K562 (cell line): ENCODE results near the gene TFB2M.

Source experiments
- CBX2 ChIP-seq: fragments of 200-600 bp; sonication (generic); IDR thresholded peaks from one replicate; pipeline ENCODE4 v1.6.1; 2012; ENCODE audit warnings: mild to moderate bottlenecking, low read length, inconsistent platforms; ENCODE audit not compliant: insufficient read depth, poor library complexity, severe bottlenecking
- POLR3G ChIP-seq: IDR thresholded peaks from 2 replicates; pipeline ENCODE4 v1.6.1; 2011; ENCODE audit not compliant: insufficient read length, insufficient replicate concordance; ENCODE audit errors: extremely low read depth
- SP1 ChIP-seq: sonication (generic); formaldehyde crosslinking; IDR thresholded peaks from 2 replicates; pipeline ENCODE4 v1.8.1; 2022; ENCODE audit warnings: mild to moderate bottlenecking, missing genetic modification reagents
- TF ChIP-seq, protein P1 (sequence below), 3 experiments: IDR thresholded peaks in 2 of 3; conservative IDR thresholded peaks in 1 of 3; 2 replicates each; pipeline ENCODE4 v1.5.1; 2011 to 2012; ENCODE audit warnings: low read length in 3 of 3, mild to moderate bottlenecking in 3 of 3, control low read depth in 2 of 3, improper control_type of control experiment in 1 of 3, inconsistent platforms in 1 of 3, low read depth in 1 of 3, mixed read lengths in 1 of 3, moderate library complexity in 1 of 3; ENCODE audit not compliant: insufficient read depth in 2 of 3

DNA sequence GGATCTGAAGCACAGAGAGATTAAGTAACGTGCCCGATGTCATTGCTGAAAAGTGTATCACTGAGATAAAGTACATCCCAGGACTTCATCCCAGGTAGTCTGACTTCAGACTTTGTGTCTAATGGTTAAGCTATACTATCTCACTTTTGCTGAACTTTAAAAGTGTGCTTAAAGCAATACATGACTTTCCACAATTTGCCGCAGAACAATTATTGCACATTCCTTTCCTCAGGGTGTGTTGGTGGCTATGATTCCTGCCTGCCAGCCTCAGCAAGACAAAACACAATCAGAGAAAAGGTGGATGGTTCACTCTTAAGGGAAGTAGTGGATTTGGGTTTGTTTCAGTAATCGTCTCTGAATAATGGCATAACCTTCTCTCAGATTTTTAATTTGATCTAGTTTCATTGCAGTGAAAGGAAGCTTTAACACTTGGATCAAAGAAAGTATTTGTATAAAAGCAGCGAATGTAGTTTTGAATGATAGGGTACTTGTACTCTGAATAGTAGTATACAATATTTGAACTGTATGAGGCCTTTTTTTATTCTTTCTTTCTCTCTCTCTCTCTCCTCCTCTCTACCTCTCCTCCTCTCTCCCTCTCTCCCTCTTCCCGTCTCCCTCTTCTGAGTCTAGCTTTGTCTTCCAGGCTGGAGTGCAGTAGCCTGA is 47.2 kb upstream of the TFB2M start:
- TF ChIP-seq, protein P1, sequence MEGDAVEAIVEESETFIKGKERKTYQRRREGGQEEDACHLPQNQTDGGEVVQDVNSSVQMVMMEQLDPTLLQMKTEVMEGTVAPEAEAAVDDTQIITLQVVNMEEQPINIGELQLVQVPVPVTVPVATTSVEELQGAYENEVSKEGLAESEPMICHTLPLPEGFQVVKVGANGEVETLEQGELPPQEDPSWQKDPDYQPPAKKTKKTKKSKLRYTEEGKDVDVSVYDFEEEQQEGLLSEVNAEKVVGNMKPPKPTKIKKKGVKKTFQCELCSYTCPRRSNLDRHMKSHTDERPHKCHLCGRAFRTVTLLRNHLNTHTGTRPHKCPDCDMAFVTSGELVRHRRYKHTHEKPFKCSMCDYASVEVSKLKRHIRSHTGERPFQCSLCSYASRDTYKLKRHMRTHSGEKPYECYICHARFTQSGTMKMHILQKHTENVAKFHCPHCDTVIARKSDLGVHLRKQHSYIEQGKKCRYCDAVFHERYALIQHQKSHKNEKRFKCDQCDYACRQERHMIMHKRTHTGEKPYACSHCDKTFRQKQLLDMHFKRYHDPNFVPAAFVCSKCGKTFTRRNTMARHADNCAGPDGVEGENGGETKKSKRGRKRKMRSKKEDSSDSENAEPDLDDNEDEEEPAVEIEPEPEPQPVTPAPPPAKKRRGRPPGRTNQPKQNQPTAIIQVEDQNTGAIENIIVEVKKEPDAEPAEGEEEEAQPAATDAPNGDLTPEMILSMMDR (IDR thresholded peaks at IDR 0.05 in 2 of 3, conservative IDR thresholded peaks at IDR 0.05 in 1 of 3; ENCODE audit: insufficient read depth in 2 of 3, low read depth in 1 of 3, low read length in 3 of 3): no peak
- TF ChIP-seq CBX2: no peak
- TF ChIP-seq POLR3G: no peak
- no peak for TF ChIP-seq SP1
